ENCODE data around the gene CER1. TPM values are rescaled to one million over a fixed set of nuclear protein-coding genes. Genes with fewer than 3 reads are reported as not detected.

The CER1 gene
- total and polyA plus RNA-seq, 2 experiments from 2014 or later = 0.18 to 1.8 TPM

DNA sequence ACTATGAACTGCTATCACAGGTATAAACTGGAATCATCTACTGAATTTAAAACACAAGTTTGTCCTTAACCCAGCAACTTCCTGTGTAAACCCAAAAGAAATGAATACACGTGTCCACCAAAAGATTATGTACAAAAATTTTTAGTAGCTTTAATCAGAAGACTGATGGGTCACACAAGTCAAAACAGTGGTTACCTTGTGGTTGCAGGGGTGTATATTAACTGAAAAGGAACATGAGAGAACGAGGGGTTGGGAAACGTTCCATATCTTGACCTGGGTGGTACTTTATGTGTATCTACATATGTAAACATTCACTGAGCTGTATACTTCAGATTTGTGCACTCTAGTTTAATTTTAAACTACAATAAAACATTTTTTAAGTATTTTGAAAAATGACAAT lies 47.9 kb downstream of the CER1 start:
- Histone ChIP-seq H3K27me3 (no peaks in the 10 kb centered on the region), H3K36me3 (peaks cover 18% of the 10 kb centered on the region)
- DNase-seq (ENCODE audit: low read depth in 1 of 2, low spot score in 1 of 2) = no peak

GRCh38 chr9:14671377-14671776 lies 51.2 kb downstream of the CER1 start:
- Histone ChIP-seq H3K27me3 (no peaks in the 10 kb centered on the region), H3K4me3 (no peak overlapping the region), H3K27ac (no peak overlapping the region), H3K4me1 (ENCODE audit: low read depth) (no peaks in the 10 kb centered on the region), H3K9me3 (ENCODE audit: low read depth) (no peaks in the 10 kb centered on the region), H3K36me3 (peaks cover 16% of the 10 kb centered on the region)
- TF ChIP-seq, protein P1, sequence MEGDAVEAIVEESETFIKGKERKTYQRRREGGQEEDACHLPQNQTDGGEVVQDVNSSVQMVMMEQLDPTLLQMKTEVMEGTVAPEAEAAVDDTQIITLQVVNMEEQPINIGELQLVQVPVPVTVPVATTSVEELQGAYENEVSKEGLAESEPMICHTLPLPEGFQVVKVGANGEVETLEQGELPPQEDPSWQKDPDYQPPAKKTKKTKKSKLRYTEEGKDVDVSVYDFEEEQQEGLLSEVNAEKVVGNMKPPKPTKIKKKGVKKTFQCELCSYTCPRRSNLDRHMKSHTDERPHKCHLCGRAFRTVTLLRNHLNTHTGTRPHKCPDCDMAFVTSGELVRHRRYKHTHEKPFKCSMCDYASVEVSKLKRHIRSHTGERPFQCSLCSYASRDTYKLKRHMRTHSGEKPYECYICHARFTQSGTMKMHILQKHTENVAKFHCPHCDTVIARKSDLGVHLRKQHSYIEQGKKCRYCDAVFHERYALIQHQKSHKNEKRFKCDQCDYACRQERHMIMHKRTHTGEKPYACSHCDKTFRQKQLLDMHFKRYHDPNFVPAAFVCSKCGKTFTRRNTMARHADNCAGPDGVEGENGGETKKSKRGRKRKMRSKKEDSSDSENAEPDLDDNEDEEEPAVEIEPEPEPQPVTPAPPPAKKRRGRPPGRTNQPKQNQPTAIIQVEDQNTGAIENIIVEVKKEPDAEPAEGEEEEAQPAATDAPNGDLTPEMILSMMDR (IDR thresholded peaks at IDR 0.05; ENCODE audit: low read depth, low read length) = no peak
- no peak for DNase-seq (ENCODE audit: low read depth in 1 of 2, low spot score in 1 of 2)

More for the DNA sequence above, 47.9 kb downstream of the CER1 start:
- H3K4me1 ChIP-seq (ENCODE audit: low read depth) = no peaks in the 10 kb centered on the region
- no peak overlapping the region for H3K27ac ChIP-seq
- no peaks in the 10 kb centered on the region for H3K9me3 ChIP-seq (ENCODE audit: low read depth)
- H3K4me3 ChIP-seq = no peak overlapping the region
- TF ChIP-seq, protein P1 (IDR thresholded peaks at IDR 0.05; ENCODE audit: low read depth, low read length) = no peak

- H3K27me3 ChIP-seq = no peaks in the 10 kb centered on the region
- TF ChIP-seq, protein P1 (IDR thresholded peaks at IDR 0.05; ENCODE audit: low read depth, low read length) = no peak
- DNase-seq (ENCODE audit: low read depth in 1 of 2, low spot score in 1 of 2) = peak in 1 of 2 donors; percentile 48
- H3K27ac ChIP-seq = no peak overlapping the region
- H3K9me3 ChIP-seq (ENCODE audit: low read depth) = no peaks in the 10 kb centered on the region
- no peaks in the 10 kb centered on the region for H3K4me1 ChIP-seq (ENCODE audit: low read depth)
- no peak overlapping the region for H3K4me3 ChIP-seq
- H3K36me3 ChIP-seq = peaks cover 15% of the 10 kb centered on the region
Observed at GRCh38 chr9:14670718-14671117, 51.8 kb downstream of the CER1 start.

Other genes starting within 250 kb of the CER1 start
- 5.9 and 8.5 TPM in 2 replicates for gene ZDHHC21, start 29.3 kb downstream of the CER1 start, total RNA-seq
- gene ZDHHC21, start 29.3 kb downstream of the CER1 start, polyA plus RNA-seq = 3.9 and 6.5 TPM in 2 replicates
- gene FREM1, start 187.7 kb upstream of the CER1 start, total RNA-seq = 24.8 and 54.4 TPM in 2 replicates
- 9.2 and 13.1 TPM in 2 replicates for gene FREM1, start 187.7 kb upstream of the CER1 start, polyA plus RNA-seq

All from cardiac muscle cell (in vitro differentiated cells and primary cell).